ENCODE results near the gene PALLD. TPM values are rescaled to one million over a fixed set of nuclear protein-coding genes. Genes with fewer than 3 reads are reported as not detected.

The PALLD gene
- polyA plus RNA-seq, 1 donor from 2014 or later = 20.5 TPM

GRCh38 chr4:168736860-168737805, 240.3 kb downstream of the PALLD start:
- Histone ChIP-seq H3K4me3 (ENCODE audit: low read length) (no peak overlapping the region), H2AFZ (ENCODE audit: low read depth, low read length) (no peak overlapping the region), H3K4me2 (ENCODE audit: low read length) (no peak overlapping the region), H3K9ac (ENCODE audit: low read length) (no peak overlapping the region), H3K36me3 (ENCODE audit: insufficient read depth, low read length) (no peaks in the 10 kb centered on the region), H3K27ac (ENCODE audit: low read length) (no peak overlapping the region), H3K79me2 (replicated peaks; ENCODE audit: insufficient read depth, low read length) (no peaks in the 10 kb centered on the region), H3K9me3 (ENCODE audit: low read length) (no peaks in the 10 kb centered on the region), H3K27me3 (ENCODE audit: insufficient read depth, low read depth, low read length) (no peaks in the 10 kb centered on the region), H4K20me1 (ENCODE audit: insufficient read depth) (no peaks in the 10 kb centered on the region), H3K9me2 (ENCODE audit: insufficient read depth, low read length) (no peaks in the 10 kb centered on the region), H3F3A (ENCODE audit: insufficient read depth, low read length, poor library complexity, severe bottlenecking) (no peaks in the 10 kb centered on the region)
- TF ChIP-seq EP300 (conservative IDR thresholded peaks at IDR 0.05; ENCODE audit: poor library complexity, severe bottlenecking) (no peak), TAF1 (IDR thresholded peaks at IDR 0.05; ENCODE audit: low read depth) (no peak), POLR2AphosphoS5 (IDR thresholded peaks at IDR 0.05) (no peak), SMC3 (conservative IDR thresholded peaks at IDR 0.05; ENCODE audit: poor library complexity) (no peak), MXI1 (conservative IDR thresholded peaks at IDR 0.05; ENCODE audit: poor library complexity, severe bottlenecking) (no peak), RAD21 (conservative IDR thresholded peaks at IDR 0.05) (no peak), EZH2 (IDR thresholded peaks at IDR 0.05; ENCODE audit: borderline replicate concordance, insufficient read depth, low read length, poor library complexity, severe bottlenecking) (no peak), CTCF (IDR thresholded peaks at IDR 0.05; ENCODE audit: poor library complexity, severe bottlenecking) (no peak)

GRCh38 chr4:168737806-168738172, 240.9 kb downstream of the PALLD start:
- no peak for TF ChIP-seq POLR2AphosphoS5 (IDR thresholded peaks at IDR 0.05)
- Histone ChIP-seq H3K9me2 (ENCODE audit: insufficient read depth, low read length) (no peaks in the 10 kb centered on the region), H3K27me3 (ENCODE audit: insufficient read depth, low read depth, low read length) (no peaks in the 10 kb centered on the region), H3K27ac (ENCODE audit: low read length) (no peak overlapping the region), H3K4me2 (ENCODE audit: low read length) (no peak overlapping the region), H3K9ac (ENCODE audit: low read length) (no peak overlapping the region), H3F3A (ENCODE audit: insufficient read depth, low read length, poor library complexity, severe bottlenecking) (no peaks in the 10 kb centered on the region), H2AFZ (ENCODE audit: low read depth, low read length) (no peak overlapping the region), H3K4me3 (ENCODE audit: low read length) (no peak overlapping the region), H3K9me3 (ENCODE audit: low read length) (no peaks in the 10 kb centered on the region), H3K36me3 (ENCODE audit: insufficient read depth, low read length) (no peaks in the 10 kb centered on the region), H3K79me2 (replicated peaks; ENCODE audit: insufficient read depth, low read length) (no peaks in the 10 kb centered on the region), H4K20me1 (ENCODE audit: insufficient read depth) (no peaks in the 10 kb centered on the region)

GRCh38 chr4:168739886-168740285, 243.0 kb downstream of the PALLD start:
- TF ChIP-seq TAF1 (IDR thresholded peaks at IDR 0.05; ENCODE audit: low read depth) (no peak), CTCF (IDR thresholded peaks at IDR 0.05; ENCODE audit: poor library complexity, severe bottlenecking) (no peak), MXI1 (conservative IDR thresholded peaks at IDR 0.05; ENCODE audit: poor library complexity, severe bottlenecking) (no peak), EZH2 (IDR thresholded peaks at IDR 0.05; ENCODE audit: borderline replicate concordance, insufficient read depth, low read length, poor library complexity, severe bottlenecking) (no peak), REST (IDR thresholded peaks at IDR 0.05; ENCODE audit: borderline replicate concordance) (no peak), POLR2AphosphoS5 (IDR thresholded peaks at IDR 0.05) (no peak), RAD21 (conservative IDR thresholded peaks at IDR 0.05) (no peak), SMC3 (conservative IDR thresholded peaks at IDR 0.05; ENCODE audit: poor library complexity) (no peak), EP300 (conservative IDR thresholded peaks at IDR 0.05; ENCODE audit: poor library complexity, severe bottlenecking) (no peak)
- no peak overlapping the region for H3K27ac ChIP-seq (ENCODE audit: low read length)
- H3K9ac ChIP-seq (ENCODE audit: low read length) = no peak overlapping the region
- H3K9me2 ChIP-seq (ENCODE audit: insufficient read depth, low read length) = no peaks in the 10 kb centered on the region
- no peak overlapping the region for H3K4me3 ChIP-seq (ENCODE audit: low read length)
- no peaks in the 10 kb centered on the region for H3K79me2 ChIP-seq (replicated peaks; ENCODE audit: insufficient read depth, low read length)
- no peaks in the 10 kb centered on the region for H3F3A ChIP-seq (ENCODE audit: insufficient read depth, low read length, poor library complexity, severe bottlenecking)
- no peak overlapping the region for H3K4me2 ChIP-seq (ENCODE audit: low read length)
- no peak overlapping the region for H2AFZ ChIP-seq (ENCODE audit: low read depth, low read length)
- no peaks in the 10 kb centered on the region for H4K20me1 ChIP-seq (ENCODE audit: insufficient read depth)
- H3K9me3 ChIP-seq (ENCODE audit: low read length) = no peaks in the 10 kb centered on the region
- H3K27me3 ChIP-seq (ENCODE audit: insufficient read depth, low read depth, low read length) = no peaks in the 10 kb centered on the region
- no peaks in the 10 kb centered on the region for H3K36me3 ChIP-seq (ENCODE audit: insufficient read depth, low read length)
